ENCODE results near the gene CDYL2. TPM values are rescaled to one million over a fixed set of nuclear protein-coding genes. Genes with fewer than 3 reads are reported as not detected.
A peak's percentile ranks its signal among the peaks of the same experiment; 100 is the strongest.
"Not testable (repeated sequence)": the region's sequence is repeated elsewhere in the genome, so short reads cannot be mapped to it uniquely, and the experiment has no call there.

The CDYL2 gene
- total RNA-seq, 2 experiments from 2014 or later = 60.8 to 63.2 TPM

- DNase-seq = peak; percentile 69
- H3K4me1 Mint-ChIP-seq = peaks cover 55% of the 10 kb centered on the region
- H3K27me3 Mint-ChIP-seq = no peaks in the 10 kb centered on the region
Observed at GRCh38 chr16:80804056-80804525, 307 bp downstream of the CDYL2 start.

GRCh38 chr16:80803339-80804055 is 901 bp downstream of the CDYL2 start:
- peaks cover 55% of the 10 kb centered on the region for H3K4me1 Mint-ChIP-seq
- no peaks in the 10 kb centered on the region for H3K27me3 Mint-ChIP-seq
- H3K4me3 Mint-ChIP-seq = peak overlapping the region; percentile 97
- peak overlapping the region; percentile 86 for H3K27ac Mint-ChIP-seq
- ATAC-seq = peak; percentile 12
- peak; percentile 68 for DNase-seq
- no peaks in the 10 kb centered on the region for H3K9me3 Mint-ChIP-seq (ENCODE audit: low read depth)
- H3K36me3 Mint-ChIP-seq = peaks cover 29% of the 10 kb centered on the region
- CTCF ChIA-PET = interaction anchor here (0.7 to 1.8 kb wide), 2 partner anchors 25 to 276 kb away, joined by 3 to 12 read pairs; no protein-coding TSS in a partner anchor

More at GRCh38 chr16:80804056-80804525, 307 bp downstream of the CDYL2 start:
- CTCF ChIA-PET = interaction anchor here (1.0 kb wide), 1 partner anchor 277 kb away, joined by 3 read pairs; no protein-coding TSS in a partner anchor
- peak overlapping the region; percentile 97 for H3K27ac Mint-ChIP-seq
- peak overlapping the region; percentile 97 for H3K4me3 Mint-ChIP-seq
- peak; percentile 35 for ATAC-seq
- H3K9me3 Mint-ChIP-seq (ENCODE audit: low read depth) = no peaks in the 10 kb centered on the region
- peaks cover 29% of the 10 kb centered on the region for H3K36me3 Mint-ChIP-seq

- peak overlapping the region; percentile 55 for H3K27ac Mint-ChIP-seq
- no peaks in the 10 kb centered on the region for H3K27me3 Mint-ChIP-seq
- CTCF ChIA-PET = interaction anchor here (1.8 kb wide), 1 partner anchor 276 kb away, joined by 12 read pairs; no protein-coding TSS in a partner anchor
- DNase-seq (no peak), ATAC-seq (no peak)
- H3K36me3 Mint-ChIP-seq = peaks cover 29% of the 10 kb centered on the region
- peak overlapping the region; percentile 66 for H3K4me3 Mint-ChIP-seq
- peaks cover 1% of the 10 kb centered on the region for H3K9me3 Mint-ChIP-seq (ENCODE audit: low read depth)
- H3K4me1 Mint-ChIP-seq = peaks cover 55% of the 10 kb centered on the region
Observed at GRCh38 chr16:80802902-80803301, 1.5 kb downstream of the CDYL2 start.

GRCh38 chr16:80802138-80802537 is 2.3 kb downstream of the CDYL2 start:
- Mint-ChIP-seq H3K4me1 (peaks cover 49% of the 10 kb centered on the region), H3K27ac (peak overlapping the region; percentile 49)

GRCh38 chr16:80794071-80794470 is 10.3 kb downstream of the CDYL2 start:
- Mint-ChIP-seq H3K9me3 (ENCODE audit: low read depth) (peaks cover 5% of the 10 kb centered on the region), H3K27me3 (no peaks in the 10 kb centered on the region), H3K27ac (no peak overlapping the region), H3K4me3 (no peak overlapping the region), H3K36me3 (peaks cover 46% of the 10 kb centered on the region), H3K4me1 (no peaks in the 10 kb centered on the region)
- ATAC-seq (no peak), DNase-seq (no peak)
- CTCF ChIA-PET = no interaction called here

More at GRCh38 chr16:80802138-80802537, 2.3 kb downstream of the CDYL2 start:
- peaks cover 1% of the 10 kb centered on the region for H3K9me3 Mint-ChIP-seq (ENCODE audit: low read depth)
- H3K27me3 Mint-ChIP-seq = no peaks in the 10 kb centered on the region
- ATAC-seq = no peak
- CTCF ChIA-PET = interaction anchor here (0.9 to 1.8 kb wide), 2 partner anchors 145 to 275 kb away, joined by 3 to 12 read pairs; no protein-coding TSS in a partner anchor
- peaks cover 35% of the 10 kb centered on the region for H3K36me3 Mint-ChIP-seq
- DNase-seq = no peak
- peak overlapping the region; percentile 66 for H3K4me3 Mint-ChIP-seq

GRCh38 chr16:80792031-80792430 is 12.4 kb downstream of the CDYL2 start:
- no peak for ATAC-seq
- peaks cover 4% of the 10 kb centered on the region for H3K9me3 Mint-ChIP-seq (ENCODE audit: low read depth)

GRCh38 chr16:80791411-80791810 is 13.0 kb downstream of the CDYL2 start:
- no peak for DNase-seq
- ATAC-seq = no peak
- peaks cover 6% of the 10 kb centered on the region for H3K4me1 Mint-ChIP-seq
- no peak overlapping the region for H3K4me3 Mint-ChIP-seq
- CTCF ChIA-PET = no interaction called here
- H3K27me3 Mint-ChIP-seq = no peaks in the 10 kb centered on the region
- H3K9me3 Mint-ChIP-seq (ENCODE audit: low read depth) = peaks cover 7% of the 10 kb centered on the region
- no peak overlapping the region for H3K27ac Mint-ChIP-seq
- H3K36me3 Mint-ChIP-seq = peaks cover 42% of the 10 kb centered on the region

More at GRCh38 chr16:80792031-80792430, 12.4 kb downstream of the CDYL2 start:
- no peak overlapping the region for H3K4me3 Mint-ChIP-seq
- DNase-seq = no peak
- no peaks in the 10 kb centered on the region for H3K27me3 Mint-ChIP-seq
- H3K36me3 Mint-ChIP-seq = peaks cover 42% of the 10 kb centered on the region
- CTCF ChIA-PET = no interaction called here
- H3K4me1 Mint-ChIP-seq = peaks cover 6% of the 10 kb centered on the region
- no peak overlapping the region for H3K27ac Mint-ChIP-seq

- no peak overlapping the region for H3K27ac Mint-ChIP-seq
Observed at GRCh38 chr16:80790751-80791150, 13.6 kb downstream of the CDYL2 start.

GRCh38 chr16:80788027-80788426 is 16.4 kb downstream of the CDYL2 start:
- Mint-ChIP-seq H3K27ac (no peak overlapping the region), H3K36me3 (peaks cover 54% of the 10 kb centered on the region), H3K4me3 (no peak overlapping the region), H3K9me3 (ENCODE audit: low read depth) (peaks cover 14% of the 10 kb centered on the region), H3K27me3 (no peaks in the 10 kb centered on the region), H3K4me1 (peaks cover 7% of the 10 kb centered on the region)
- CTCF ChIA-PET = no interaction called here
- no peak for DNase-seq
- ATAC-seq = no peak

More at GRCh38 chr16:80790751-80791150, 13.6 kb downstream of the CDYL2 start:
- H3K36me3 Mint-ChIP-seq = peaks cover 43% of the 10 kb centered on the region
- H3K4me3 Mint-ChIP-seq = no peak overlapping the region
- no peaks in the 10 kb centered on the region for H3K27me3 Mint-ChIP-seq
- peaks cover 9% of the 10 kb centered on the region for H3K9me3 Mint-ChIP-seq (ENCODE audit: low read depth)
- CTCF ChIA-PET = no interaction called here
- DNase-seq = no peak
- ATAC-seq = no peak
- H3K4me1 Mint-ChIP-seq = peaks cover 6% of the 10 kb centered on the region

GRCh38 chr16:80786561-80786960 is 17.8 kb downstream of the CDYL2 start:
- DNase-seq, H3K4me3 Mint-ChIP-seq, H3K27ac Mint-ChIP-seq, CTCF ChIA-PET, H3K4me1 Mint-ChIP-seq, ATAC-seq, H3K27me3 Mint-ChIP-seq: not testable (repeated sequence)
- H3K36me3 Mint-ChIP-seq = peaks cover 55% of the 10 kb centered on the region
- H3K9me3 Mint-ChIP-seq (ENCODE audit: low read depth) = peaks cover 18% of the 10 kb centered on the region

- Mint-ChIP-seq H3K27ac (no peak overlapping the region), H3K4me3 (no peak overlapping the region), H3K9me3 (ENCODE audit: low read depth) (peaks cover 21% of the 10 kb centered on the region), H3K4me1 (peaks cover 9% of the 10 kb centered on the region), H3K27me3 (no peaks in the 10 kb centered on the region), H3K36me3 (peaks cover 65% of the 10 kb centered on the region)
- CTCF ChIA-PET = interaction anchor here (0.9 kb wide), 1 partner anchor 258 kb away, joined by 3 read pairs; no protein-coding TSS in a partner anchor
- DNase-seq (no peak), ATAC-seq (no peak)
Observed at GRCh38 chr16:80784951-80785350, 19.4 kb downstream of the CDYL2 start.

GRCh38 chr16:80778703-80779102 is 25.7 kb downstream of the CDYL2 start:
- peaks cover 15% of the 10 kb centered on the region for H3K9me3 Mint-ChIP-seq (ENCODE audit: low read depth)
- ATAC-seq (no peak), DNase-seq (no peak)
- H3K36me3 Mint-ChIP-seq = peaks cover 36% of the 10 kb centered on the region
- CTCF ChIA-PET = interaction anchor here (1.1 to 1.7 kb wide), 2 partner anchors 25 to 47 kb away, joined by 3 read pairs; no protein-coding TSS in a partner anchor
- H3K27ac Mint-ChIP-seq = no peak overlapping the region
- no peak overlapping the region for H3K4me3 Mint-ChIP-seq
- no peaks in the 10 kb centered on the region for H3K27me3 Mint-ChIP-seq
- H3K4me1 Mint-ChIP-seq = peaks cover 8% of the 10 kb centered on the region

- Mint-ChIP-seq H3K36me3 (peaks cover 26% of the 10 kb centered on the region), H3K27ac (no peak overlapping the region), H3K9me3 (ENCODE audit: low read depth) (peaks cover 6% of the 10 kb centered on the region), H3K4me3 (no peak overlapping the region), H3K27me3 (no peaks in the 10 kb centered on the region), H3K4me1 (peaks cover 8% of the 10 kb centered on the region)
- CTCF ChIA-PET = no interaction called here
- DNase-seq = no peak
- ATAC-seq = no peak
Observed at GRCh38 chr16:80776856-80777255, 27.5 kb downstream of the CDYL2 start.

- H3K4me1 Mint-ChIP-seq = peaks cover 6% of the 10 kb centered on the region
- CTCF ChIA-PET = no interaction called here
- DNase-seq = no peak
Observed at GRCh38 chr16:80775450-80775849, 28.9 kb downstream of the CDYL2 start.

More at GRCh38 chr16:80775450-80775849, 28.9 kb downstream of the CDYL2 start:
- ATAC-seq = no peak
- H3K4me3 Mint-ChIP-seq = no peak overlapping the region
- H3K9me3 Mint-ChIP-seq (ENCODE audit: low read depth) = peaks cover 2% of the 10 kb centered on the region
- H3K27me3 Mint-ChIP-seq = no peaks in the 10 kb centered on the region
- peaks cover 22% of the 10 kb centered on the region for H3K36me3 Mint-ChIP-seq
- no peak overlapping the region for H3K27ac Mint-ChIP-seq
